Fibroblast of the aortic adventitia (primary cell): Measurements from ENCODE around the gene CCL23. TPM values are rescaled to one million over a fixed set of nuclear protein-coding genes. Genes with fewer than 3 reads are reported as not detected.
"Not testable (repeated sequence)": the region's sequence is repeated elsewhere in the genome, so short reads cannot be mapped to it uniquely, and the experiment has no call there.

ENCODE experiments used
- DNase-seq: peaks from one replicate; pipeline ENCODE4 v3.0.0-alpha.2; 2010; ENCODE audit warnings: low read depth
- H3K4me3 ChIP-seq: 2 replicates; pipeline ENCODE4 v1.5.1; 2011; ENCODE audit warnings: low read depth, mild to moderate bottlenecking, control low read depth, low read length, moderate library complexity
- total RNA-seq: library from RNA; depleted of rRNA; stranded (reverse); fragments of >200 nt; gene quantifications from 2 replicates; pipeline ENCODE4 v1.2.3, GENCODE V29; 2012; ENCODE audit warnings: low replicate concordance
- TF ChIP-seq, protein P1 (sequence below): IDR thresholded peaks from 2 replicates; pipeline ENCODE4 v1.5.1; 2011; ENCODE audit warnings: mild to moderate bottlenecking, low read length, control low read depth, inconsistent platforms; ENCODE audit not compliant: insufficient read depth

CCL23 gene
- total RNA-seq, 1 donor = not detected

- no peak overlapping the region for H3K4me3 ChIP-seq
- DNase-seq = no peak
- TF ChIP-seq, protein P1, sequence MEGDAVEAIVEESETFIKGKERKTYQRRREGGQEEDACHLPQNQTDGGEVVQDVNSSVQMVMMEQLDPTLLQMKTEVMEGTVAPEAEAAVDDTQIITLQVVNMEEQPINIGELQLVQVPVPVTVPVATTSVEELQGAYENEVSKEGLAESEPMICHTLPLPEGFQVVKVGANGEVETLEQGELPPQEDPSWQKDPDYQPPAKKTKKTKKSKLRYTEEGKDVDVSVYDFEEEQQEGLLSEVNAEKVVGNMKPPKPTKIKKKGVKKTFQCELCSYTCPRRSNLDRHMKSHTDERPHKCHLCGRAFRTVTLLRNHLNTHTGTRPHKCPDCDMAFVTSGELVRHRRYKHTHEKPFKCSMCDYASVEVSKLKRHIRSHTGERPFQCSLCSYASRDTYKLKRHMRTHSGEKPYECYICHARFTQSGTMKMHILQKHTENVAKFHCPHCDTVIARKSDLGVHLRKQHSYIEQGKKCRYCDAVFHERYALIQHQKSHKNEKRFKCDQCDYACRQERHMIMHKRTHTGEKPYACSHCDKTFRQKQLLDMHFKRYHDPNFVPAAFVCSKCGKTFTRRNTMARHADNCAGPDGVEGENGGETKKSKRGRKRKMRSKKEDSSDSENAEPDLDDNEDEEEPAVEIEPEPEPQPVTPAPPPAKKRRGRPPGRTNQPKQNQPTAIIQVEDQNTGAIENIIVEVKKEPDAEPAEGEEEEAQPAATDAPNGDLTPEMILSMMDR = no peak
Measured at GRCh38 chr17:36027761-36028160, 10.0 kb upstream of the CCL23 start.

DNA sequence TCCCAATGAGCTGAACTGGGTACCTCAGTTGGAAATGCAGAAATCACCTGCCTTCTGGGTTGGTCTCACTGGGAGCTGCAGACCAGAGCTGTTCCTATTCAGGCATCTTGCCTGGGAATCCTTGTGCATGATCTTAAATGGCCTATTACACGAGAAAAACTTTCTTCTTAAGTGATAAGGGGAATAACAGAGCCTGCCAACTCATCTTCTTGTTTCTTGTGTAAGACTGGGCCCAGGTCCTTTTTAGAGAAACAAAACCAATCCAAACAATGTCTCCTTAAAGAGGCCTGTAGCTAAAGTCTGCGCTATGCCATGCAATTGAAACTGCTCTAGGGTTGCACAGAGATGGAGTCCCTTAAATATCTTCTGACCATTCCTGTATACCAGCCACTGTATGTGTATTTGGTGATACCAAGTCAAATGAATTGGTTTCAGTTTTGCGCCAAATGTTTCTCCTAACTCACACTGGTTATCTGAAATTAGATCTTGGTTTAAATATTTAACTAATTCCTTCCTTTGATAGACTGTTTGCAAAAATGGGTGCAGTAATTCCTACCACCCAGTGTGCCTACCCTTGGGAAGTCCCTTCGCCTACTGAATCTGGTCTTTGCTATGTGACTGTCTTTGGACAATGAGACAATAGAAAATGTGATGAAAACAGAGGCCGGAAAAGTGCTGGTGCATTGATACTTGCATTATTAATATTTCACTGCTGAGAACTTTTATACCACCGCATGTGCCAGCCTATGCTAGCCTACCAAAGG, 6.5 kb upstream of the CCL23 start:
- no peak for DNase-seq
- TF ChIP-seq, protein P1 = no peak
- H3K4me3 ChIP-seq = no peak overlapping the region

GRCh38 chr17:36019423-36019822, 1.7 kb upstream of the CCL23 start:
- DNase-seq = no peak
- TF ChIP-seq, protein P1 = no peak
- H3K4me3 ChIP-seq = no peak overlapping the region

GRCh38 chr17:36016555-36016954, 1.2 kb downstream of the CCL23 start:
- no peak overlapping the region for H3K4me3 ChIP-seq
- TF ChIP-seq, protein P1 = no peak
- DNase-seq = no peak

GRCh38 chr17:36015895-36016294, 1.9 kb downstream of the CCL23 start:
- H3K4me3 ChIP-seq = not testable (repeated sequence)

DNA sequence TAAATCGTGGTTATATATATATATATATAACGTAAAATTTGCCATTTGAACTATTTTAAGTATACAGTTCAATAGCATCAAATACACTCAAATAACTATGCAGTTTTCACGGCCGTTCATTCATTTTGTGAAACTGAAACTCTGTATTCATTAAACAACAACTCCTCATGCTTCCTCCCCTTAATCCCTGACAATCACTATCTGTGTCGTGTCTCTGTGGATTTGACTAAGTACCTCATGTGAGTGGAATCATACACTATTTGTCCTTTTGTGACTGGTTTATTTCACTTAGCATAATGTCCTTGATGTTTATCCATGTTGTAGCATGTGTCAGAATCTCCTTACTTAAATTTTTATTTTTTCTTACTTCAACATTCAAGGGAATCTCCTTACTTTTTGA, 2.8 kb downstream of the CCL23 start:
- TF ChIP-seq, protein P1 = no peak
- DNase-seq = no peak
- no peak overlapping the region for H3K4me3 ChIP-seq

More at GRCh38 chr17:36015895-36016294, 1.9 kb downstream of the CCL23 start:
- not testable (repeated sequence) for DNase-seq

DNA sequence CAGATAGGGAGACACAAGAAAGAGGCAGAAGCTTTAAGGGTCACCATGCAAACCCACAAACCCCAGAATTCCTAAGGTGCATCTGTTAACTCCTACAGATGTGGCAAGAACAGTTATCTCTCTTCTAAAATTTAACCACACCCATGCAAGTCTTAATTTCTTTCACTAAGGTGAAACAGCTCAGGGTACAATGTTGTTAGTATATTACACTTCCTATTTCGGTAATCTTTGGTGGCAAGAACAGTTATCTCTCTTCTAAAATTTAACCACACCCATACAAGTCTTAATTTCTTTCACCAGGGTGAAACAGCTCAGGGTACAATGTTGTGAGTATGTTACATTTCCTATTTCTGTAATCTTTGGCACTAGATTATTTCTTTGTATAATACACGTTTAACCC, 6.6 kb downstream of the CCL23 start:
- no peak overlapping the region for H3K4me3 ChIP-seq
- TF ChIP-seq, protein P1 = no peak
- DNase-seq = no peak
